Kidney epithelial cell (primary cell): ENCODE data around the gene MLLT3. TPM values are rescaled to one million over a fixed set of nuclear protein-coding genes. Genes with fewer than 3 reads are reported as not detected.

Experiments used
- DNase-seq: peaks from one replicate; pipeline ENCODE4 v3.0.0-alpha.2; 2010; ENCODE audit warnings: low read depth
- H3K27me3 ChIP-seq: 2 replicates; pipeline ENCODE4 v1.6.0; 2011; ENCODE audit warnings: low read length; ENCODE audit not compliant: control insufficient read depth, insufficient read depth
- H3K36me3 ChIP-seq: 2 replicates; pipeline ENCODE4 v1.5.1; 2011; ENCODE audit warnings: low read length; ENCODE audit not compliant: control insufficient read depth, insufficient read depth
- H3K4me3 ChIP-seq: 2 replicates; pipeline ENCODE4 v1.5.1; 2011; ENCODE audit warnings: low read depth, mild to moderate bottlenecking, control low read depth, low read length
- total RNA-seq: library from RNA; depleted of rRNA; stranded (reverse); fragments of >200 nt; gene quantifications from 2 replicates; pipeline ENCODE4 v1.2.3, GENCODE V29; 2015
- TF ChIP-seq, protein P1 (sequence below): IDR thresholded peaks from 2 replicates; pipeline ENCODE4 v1.5.1; 2011; ENCODE audit warnings: mild to moderate bottlenecking, moderate library complexity, low read length, control low read depth, inconsistent platforms; ENCODE audit not compliant: insufficient read depth, poor library complexity, severe bottlenecking

The MLLT3 gene
- total RNA-seq, 1 donor from 2014 or later: 16.2 TPM

DNA sequence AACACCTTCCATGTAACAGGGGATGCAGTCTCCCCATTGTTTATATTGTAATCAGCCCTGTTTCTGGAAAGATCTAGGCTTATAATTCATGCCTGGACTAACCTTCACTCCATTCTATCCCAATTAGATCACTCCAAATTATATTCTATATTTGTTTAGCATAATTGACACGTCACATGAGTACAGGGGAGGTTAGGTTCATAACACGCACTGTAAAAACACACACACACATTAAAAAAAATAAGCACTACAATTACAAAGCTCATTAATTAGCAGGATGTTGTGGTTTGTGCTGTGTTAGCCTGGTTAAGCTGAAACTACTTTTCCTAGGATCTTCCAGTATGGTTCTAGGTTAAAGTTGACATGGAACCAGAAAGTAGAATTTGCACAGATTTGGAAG is 126.0 kb downstream of the MLLT3 start:
- TF ChIP-seq, protein P1, sequence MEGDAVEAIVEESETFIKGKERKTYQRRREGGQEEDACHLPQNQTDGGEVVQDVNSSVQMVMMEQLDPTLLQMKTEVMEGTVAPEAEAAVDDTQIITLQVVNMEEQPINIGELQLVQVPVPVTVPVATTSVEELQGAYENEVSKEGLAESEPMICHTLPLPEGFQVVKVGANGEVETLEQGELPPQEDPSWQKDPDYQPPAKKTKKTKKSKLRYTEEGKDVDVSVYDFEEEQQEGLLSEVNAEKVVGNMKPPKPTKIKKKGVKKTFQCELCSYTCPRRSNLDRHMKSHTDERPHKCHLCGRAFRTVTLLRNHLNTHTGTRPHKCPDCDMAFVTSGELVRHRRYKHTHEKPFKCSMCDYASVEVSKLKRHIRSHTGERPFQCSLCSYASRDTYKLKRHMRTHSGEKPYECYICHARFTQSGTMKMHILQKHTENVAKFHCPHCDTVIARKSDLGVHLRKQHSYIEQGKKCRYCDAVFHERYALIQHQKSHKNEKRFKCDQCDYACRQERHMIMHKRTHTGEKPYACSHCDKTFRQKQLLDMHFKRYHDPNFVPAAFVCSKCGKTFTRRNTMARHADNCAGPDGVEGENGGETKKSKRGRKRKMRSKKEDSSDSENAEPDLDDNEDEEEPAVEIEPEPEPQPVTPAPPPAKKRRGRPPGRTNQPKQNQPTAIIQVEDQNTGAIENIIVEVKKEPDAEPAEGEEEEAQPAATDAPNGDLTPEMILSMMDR: no peak
- no peak for DNase-seq
- H3K36me3 ChIP-seq: no peaks in the 10 kb centered on the region
- H3K27me3 ChIP-seq: no peaks in the 10 kb centered on the region
- H3K4me3 ChIP-seq: no peak overlapping the region

DNA sequence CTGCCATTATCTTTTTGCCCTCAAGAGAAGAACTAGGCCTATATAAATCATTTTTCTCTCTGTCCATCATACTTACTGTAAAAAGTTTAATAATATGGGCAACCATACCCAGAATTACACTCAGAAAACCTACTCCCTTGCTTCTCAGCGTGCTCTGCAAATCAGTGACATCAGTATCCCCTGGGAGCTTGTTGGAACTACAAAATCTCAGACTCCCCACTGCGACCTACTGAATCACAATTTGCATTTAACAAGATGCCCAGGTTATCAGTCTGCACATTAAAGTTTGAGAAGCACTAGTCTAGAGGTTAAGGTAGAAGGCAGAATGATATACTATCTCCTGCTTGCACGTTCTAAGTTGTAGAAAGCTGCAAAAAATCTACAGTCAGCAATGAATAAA is 127.2 kb downstream of the MLLT3 start:
- no peaks in the 10 kb centered on the region for H3K27me3 ChIP-seq
- no peak for DNase-seq
- H3K36me3 ChIP-seq: no peaks in the 10 kb centered on the region
- no peak overlapping the region for H3K4me3 ChIP-seq
- TF ChIP-seq, protein P1: no peak

DNA sequence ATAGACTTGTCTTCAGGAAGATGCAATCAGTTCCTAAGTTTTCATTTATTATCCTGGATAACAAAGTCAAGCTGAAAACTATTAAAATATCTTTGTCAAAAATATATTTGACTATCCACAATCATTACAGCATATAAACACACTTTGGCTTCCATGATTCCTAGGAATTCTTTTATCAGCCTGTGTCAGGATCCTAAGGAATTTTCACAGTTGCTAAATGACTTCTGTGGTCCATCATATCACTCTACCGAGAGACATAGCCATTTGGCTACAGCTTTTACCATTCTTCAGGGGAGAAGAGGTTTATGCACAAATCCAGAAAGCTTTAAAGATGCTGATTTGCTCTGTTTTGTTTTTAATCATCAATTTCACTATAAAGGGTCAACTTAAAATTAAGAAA is 128.3 kb downstream of the MLLT3 start:
- H3K4me3 ChIP-seq: no peak overlapping the region
- H3K27me3 ChIP-seq: no peaks in the 10 kb centered on the region
- H3K36me3 ChIP-seq: no peaks in the 10 kb centered on the region
- DNase-seq: no peak
- TF ChIP-seq, protein P1: no peak

DNA sequence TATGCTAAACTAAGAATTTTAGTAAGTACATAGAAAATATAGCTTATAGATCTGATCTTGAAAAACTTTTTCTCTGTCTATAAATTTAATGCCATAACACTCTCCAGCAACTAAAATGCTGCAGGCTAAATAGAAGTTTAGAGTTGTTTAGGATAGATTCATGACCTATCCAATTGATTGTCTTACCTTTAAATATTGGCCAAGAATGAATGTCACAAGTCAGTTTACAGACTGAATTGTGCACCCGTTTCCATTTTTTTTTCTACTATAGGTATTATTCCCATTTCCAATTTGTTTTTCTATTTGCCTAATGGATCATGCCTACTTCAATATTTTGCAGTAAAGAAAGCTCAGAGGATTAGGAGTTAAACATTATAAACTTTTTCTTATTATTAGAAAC is 129.5 kb downstream of the MLLT3 start:
- TF ChIP-seq, protein P1: no peak
- Histone ChIP-seq H3K27me3 (no peaks in the 10 kb centered on the region), H3K36me3 (no peaks in the 10 kb centered on the region), H3K4me3 (no peak overlapping the region)
- DNase-seq: no peak

DNA sequence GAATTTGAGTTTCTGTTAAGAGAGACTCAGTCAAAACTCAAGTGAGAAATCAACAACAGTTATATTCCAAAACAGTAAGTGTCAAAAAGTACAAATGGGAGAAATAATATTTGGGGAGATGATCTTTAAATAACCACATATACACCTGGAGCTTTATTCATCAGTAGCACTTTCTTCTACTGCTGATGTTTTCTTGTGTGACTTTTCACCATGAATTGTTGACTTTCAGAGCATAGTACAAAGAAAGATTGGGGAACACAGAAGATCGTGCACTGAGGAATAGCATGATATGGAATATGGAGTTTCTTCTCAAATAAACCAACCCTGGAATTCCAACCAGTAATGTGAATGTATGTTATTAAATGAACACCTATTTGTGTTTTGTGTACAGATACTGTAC is 130.7 kb downstream of the MLLT3 start:
- TF ChIP-seq, protein P1: no peak
- H3K27me3 ChIP-seq: no peaks in the 10 kb centered on the region
- no peaks in the 10 kb centered on the region for H3K36me3 ChIP-seq
- no peak overlapping the region for H3K4me3 ChIP-seq
- no peak for DNase-seq

DNA sequence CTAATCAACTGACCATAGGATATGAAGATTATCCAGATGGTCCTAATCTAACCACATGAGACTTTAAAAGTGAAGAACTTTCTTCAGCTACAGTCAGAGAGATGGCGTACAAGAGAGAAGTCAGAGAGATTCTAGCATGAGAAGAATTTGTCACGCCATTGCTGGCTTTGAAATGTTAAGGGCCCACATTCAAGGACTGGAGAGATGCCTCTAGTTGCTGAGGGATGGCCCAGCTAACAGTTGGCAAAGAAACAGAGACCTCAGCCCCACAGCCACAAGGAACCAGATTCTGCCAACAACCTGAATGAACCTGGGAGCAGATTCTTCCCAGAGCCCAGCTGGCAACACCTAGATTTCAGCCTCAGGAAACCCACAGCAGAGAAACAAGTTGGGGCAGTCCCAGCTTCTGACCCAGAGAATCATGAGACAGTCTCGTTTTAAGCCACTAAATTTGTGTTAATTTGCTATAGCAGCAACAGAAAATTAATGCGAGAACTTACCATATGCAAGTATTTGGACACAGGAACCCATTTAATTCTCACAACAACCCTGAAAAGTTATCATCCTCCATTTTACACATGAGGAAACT is 132.0 kb downstream of the MLLT3 start:
- Histone ChIP-seq H3K27me3 (no peaks in the 10 kb centered on the region), H3K4me3 (no peak overlapping the region), H3K36me3 (no peaks in the 10 kb centered on the region)
- no peak for DNase-seq
- TF ChIP-seq, protein P1: no peak
